Mesenteric fat pad (tissue), 1 donor: ENCODE results near the gene MARCHF6. TPM values are rescaled to one million over a fixed set of nuclear protein-coding genes. Genes with fewer than 3 reads are reported as not detected.
A peak's percentile ranks its signal among the peaks of the same experiment; 100 is the strongest.

Experiments
- DNase-seq: peaks from one replicate; pipeline ENCODE4 v3.0.0-alpha.2; 2020; ENCODE audit warnings: low spot score
- total RNA-seq: library from RNA; stranded (reverse); fragmentation: NEBNext Ultra II Directional; extraction: Animal tissue kit (Norgen Biotek cat#: 25700); gene quantifications from one replicate; pipeline ENCODE4 v1.2.1, GENCODE V29; 2021
- donor health status: DM: yes; HTN: yes; CAD: no.

Gene MARCHF6
- total RNA-seq, 1 donor from 2014 or later, result 131 TPM

- peak; percentile 16 for DNase-seq
Observed at GRCh38 chr5:10321882-10322281, 31.6 kb upstream of the MARCHF6 start.

GRCh38 chr5:10323588-10324488 lies 29.7 kb upstream of the MARCHF6 start:
- no peak for DNase-seq

- DNase-seq, result no peak
Observed at GRCh38 chr5:10324518-10325370, 28.8 kb upstream of the MARCHF6 start.

GRCh38 chr5:10328323-10328722 lies 25.2 kb upstream of the MARCHF6 start:
- DNase-seq, result no peak

- no peak for DNase-seq
Observed at GRCh38 chr5:10329446-10329819, 24.1 kb upstream of the MARCHF6 start.

- no peak for DNase-seq
Observed at GRCh38 chr5:10329820-10330481, 23.5 kb upstream of the MARCHF6 start.

GRCh38 chr5:10330511-10331230 lies 22.8 kb upstream of the MARCHF6 start:
- no peak for DNase-seq

- no peak for DNase-seq
Observed at GRCh38 chr5:10331341-10331796, 22.1 kb upstream of the MARCHF6 start.

GRCh38 chr5:10332301-10332700 lies 21.2 kb upstream of the MARCHF6 start:
- no peak for DNase-seq

- no peak for DNase-seq
Observed at GRCh38 chr5:10333154-10334006, 20.1 kb upstream of the MARCHF6 start.

GRCh38 chr5:10334831-10335230 lies 18.7 kb upstream of the MARCHF6 start:
- no peak for DNase-seq

- no peak for DNase-seq
Observed at GRCh38 chr5:10335711-10336470, 17.6 kb upstream of the MARCHF6 start.

GRCh38 chr5:10337107-10337506 lies 16.4 kb upstream of the MARCHF6 start:
- no peak for DNase-seq

- no peak for DNase-seq
Observed at GRCh38 chr5:10337986-10338385, 15.5 kb upstream of the MARCHF6 start.

GRCh38 chr5:10338686-10339057 lies 14.8 kb upstream of the MARCHF6 start:
- DNase-seq, result no peak

- no peak for DNase-seq
Observed at GRCh38 chr5:10339058-10339811, 14.3 kb upstream of the MARCHF6 start.

GRCh38 chr5:10339958-10340357 lies 13.5 kb upstream of the MARCHF6 start:
- DNase-seq, result no peak

- DNase-seq, result no peak
Observed at GRCh38 chr5:10343486-10343885, 10.0 kb upstream of the MARCHF6 start.
